ENCODE results near the gene CPEB3. TPM values are rescaled to one million over a fixed set of nuclear protein-coding genes. Genes with fewer than 3 reads are reported as not detected.
"Not testable (repeated sequence)": the region's sequence is repeated elsewhere in the genome, so short reads cannot be mapped to it uniquely, and the experiment has no call there.

Gene CPEB3
- total and polyA plus RNA-seq, 8 donors = 2.1 to 7.0 (median 4.4) TPM

- TF ChIP-seq CTCF (IDR thresholded peaks at IDR 0.05) = no peak
- Histone ChIP-seq H3K4me3 (no peak overlapping the region), H3K27ac (peak overlapping the region in 1 of 4 donors; percentile 16), H3K36me3 (no peaks in the 10 kb centered on the region), H3K9me3 (no peaks in the 10 kb centered on the region), H3K4me1 (peaks cover 0 to 20% (median 5%) of the 10 kb centered on the region in 3 donors), H3K27me3 (no peaks in the 10 kb centered on the region)
- WGBS, 2 donors = 62 to 70% methylated on average over 3 of the region's 3 CpGs
- intact Hi-C loops (cut with DNase I) = no loop called here
- DNase-seq (no peak), ATAC-seq (peak in 2 of 4 donors; percentile 34), FAIRE-seq (no peak)
Measured at GRCh38 chr10:92142949-92143348, 147.9 kb downstream of the CPEB3 start.

GRCh38 chr10:92142512-92142911 lies 148.4 kb downstream of the CPEB3 start:
- 64 to 72% methylated on average over 1 of the region's 1 CpG for WGBS, 2 donors
- FAIRE-seq (no peak), DNase-seq (no peak), ATAC-seq (peak in 1 of 4 donors; percentile 11)
- H3K27me3 ChIP-seq = no peaks in the 10 kb centered on the region
- intact Hi-C loops (cut with DNase I) = no loop called here
- H3K36me3 ChIP-seq = no peaks in the 10 kb centered on the region
- peak overlapping the region in 1 of 4 donors; percentile 5 for H3K27ac ChIP-seq
- no peaks in the 10 kb centered on the region for H3K9me3 ChIP-seq
- H3K4me3 ChIP-seq = no peak overlapping the region
- H3K4me1 ChIP-seq = peaks cover 0 to 20% (median 5%) of the 10 kb centered on the region in 3 donors
- TF ChIP-seq CTCF (IDR thresholded peaks at IDR 0.05) = no peak

GRCh38 chr10:92141147-92141546 lies 149.7 kb downstream of the CPEB3 start:
- FAIRE-seq; ATAC-seq; H3K9me3 ChIP-seq; intact Hi-C loops (cut with DNase I); H3K4me3 ChIP-seq; H3K27me3 ChIP-seq; H3K36me3 ChIP-seq; DNase-seq; H3K27ac ChIP-seq: not testable (repeated sequence)
- no CpG with 5 or more reads among the region's 3 CpGs for WGBS, 2 donors
- peaks cover 0 to 11% (median 5%) of the 10 kb centered on the region in 3 donors for H3K4me1 ChIP-seq

GRCh38 chr10:92134049-92134448 lies 156.8 kb downstream of the CPEB3 start:
- WGBS, 2 donors = 33 to 50% methylated on average over 1 of the region's 1 CpG
- H3K4me1 ChIP-seq; intact Hi-C loops (cut with DNase I): not testable (repeated sequence)

GRCh38 chr10:92131275-92131820 lies 159.5 kb downstream of the CPEB3 start:
- FAIRE-seq = no peak
- Histone ChIP-seq H3K36me3 (no peaks in the 10 kb centered on the region), H3K4me3 (no peak overlapping the region), H3K9me3 (no peaks in the 10 kb centered on the region), H3K4me1 (peaks cover 4 to 7% (median 6%) of the 10 kb centered on the region in 3 donors), H3K27ac (no peak overlapping the region), H3K27me3 (no peaks in the 10 kb centered on the region)
- intact Hi-C loops (cut with DNase I) = no loop called here
- no peak for ATAC-seq
- WGBS, 2 donors = 89% methylated on average over 5 of the region's 5 CpGs
- DNase-seq = no peak
- no peak for TF ChIP-seq CTCF (IDR thresholded peaks at IDR 0.05)

More at GRCh38 chr10:92134049-92134448, 156.8 kb downstream of the CPEB3 start:
- not testable (repeated sequence) for H3K4me3 ChIP-seq, ATAC-seq, FAIRE-seq, H3K36me3 ChIP-seq, DNase-seq, H3K9me3 ChIP-seq, H3K27ac ChIP-seq, H3K27me3 ChIP-seq

- no peak overlapping the region for H3K27ac ChIP-seq
Measured at GRCh38 chr10:92130622-92131274, 160.1 kb downstream of the CPEB3 start.

More at GRCh38 chr10:92130622-92131274, 160.1 kb downstream of the CPEB3 start:
- FAIRE-seq (no peak), ATAC-seq (peak in 1 of 4 donors; percentile 46), DNase-seq (no peak)
- Histone ChIP-seq H3K9me3 (no peaks in the 10 kb centered on the region), H3K36me3 (no peaks in the 10 kb centered on the region), H3K4me1 (peaks cover 10 to 13% (median 12%) of the 10 kb centered on the region in 3 donors), H3K27me3 (no peaks in the 10 kb centered on the region), H3K4me3 (no peak overlapping the region)
- intact Hi-C loops (cut with DNase I) = no loop called here
- no peak for TF ChIP-seq CTCF (IDR thresholded peaks at IDR 0.05)

Measured in pancreas (tissue), 10 donors.